ENCODE data around the gene MYBBP1A.

- TF ChIP-seq, protein P1, sequence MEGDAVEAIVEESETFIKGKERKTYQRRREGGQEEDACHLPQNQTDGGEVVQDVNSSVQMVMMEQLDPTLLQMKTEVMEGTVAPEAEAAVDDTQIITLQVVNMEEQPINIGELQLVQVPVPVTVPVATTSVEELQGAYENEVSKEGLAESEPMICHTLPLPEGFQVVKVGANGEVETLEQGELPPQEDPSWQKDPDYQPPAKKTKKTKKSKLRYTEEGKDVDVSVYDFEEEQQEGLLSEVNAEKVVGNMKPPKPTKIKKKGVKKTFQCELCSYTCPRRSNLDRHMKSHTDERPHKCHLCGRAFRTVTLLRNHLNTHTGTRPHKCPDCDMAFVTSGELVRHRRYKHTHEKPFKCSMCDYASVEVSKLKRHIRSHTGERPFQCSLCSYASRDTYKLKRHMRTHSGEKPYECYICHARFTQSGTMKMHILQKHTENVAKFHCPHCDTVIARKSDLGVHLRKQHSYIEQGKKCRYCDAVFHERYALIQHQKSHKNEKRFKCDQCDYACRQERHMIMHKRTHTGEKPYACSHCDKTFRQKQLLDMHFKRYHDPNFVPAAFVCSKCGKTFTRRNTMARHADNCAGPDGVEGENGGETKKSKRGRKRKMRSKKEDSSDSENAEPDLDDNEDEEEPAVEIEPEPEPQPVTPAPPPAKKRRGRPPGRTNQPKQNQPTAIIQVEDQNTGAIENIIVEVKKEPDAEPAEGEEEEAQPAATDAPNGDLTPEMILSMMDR (conservative IDR thresholded peaks at IDR 0.05; ENCODE audit: low read depth in 2 of 2), result no peak
- no peak for TF ChIP-seq POLR2AphosphoS5 (IDR thresholded peaks at IDR 0.05; ENCODE audit: low read depth)
- no peak for TF ChIP-seq REST (IDR thresholded peaks at IDR 0.05; ENCODE audit: unreplicated experiment)
- TF ChIP-seq EZH2 (IDR thresholded peaks at IDR 0.05; ENCODE audit: low read depth, unreplicated experiment), result no peak
- no peak for TF ChIP-seq EZH2phosphoT487 (IDR thresholded peaks at IDR 0.05; ENCODE audit: unreplicated experiment)
- TF ChIP-seq, protein P2, sequence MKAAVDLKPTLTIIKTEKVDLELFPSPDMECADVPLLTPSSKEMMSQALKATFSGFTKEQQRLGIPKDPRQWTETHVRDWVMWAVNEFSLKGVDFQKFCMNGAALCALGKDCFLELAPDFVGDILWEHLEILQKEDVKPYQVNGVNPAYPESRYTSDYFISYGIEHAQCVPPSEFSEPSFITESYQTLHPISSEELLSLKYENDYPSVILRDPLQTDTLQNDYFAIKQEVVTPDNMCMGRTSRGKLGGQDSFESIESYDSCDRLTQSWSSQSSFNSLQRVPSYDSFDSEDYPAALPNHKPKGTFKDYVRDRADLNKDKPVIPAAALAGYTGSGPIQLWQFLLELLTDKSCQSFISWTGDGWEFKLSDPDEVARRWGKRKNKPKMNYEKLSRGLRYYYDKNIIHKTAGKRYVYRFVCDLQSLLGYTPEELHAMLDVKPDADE (IDR thresholded peaks at IDR 0.05), result no peak
- TF ChIP-seq CREB1 (CRISPR knock-in tag; IDR thresholded peaks at IDR 0.05; ENCODE audit: low read depth), result no peak
- no peak for TF ChIP-seq ZNF331 (CRISPR knock-in tag; IDR thresholded peaks at IDR 0.05; ENCODE audit: low read depth)
- TF ChIP-seq JUNB (IDR thresholded peaks at IDR 0.05; ENCODE audit: unreplicated experiment), result no peak
Measured at GRCh38 chr17:4580291-4580690, 25.1 kb upstream of the MYBBP1A start.
